ENCODE data around the gene TAF9.

TAF9 gene

GRCh38 chr5:69315972-69316371, 53.3 kb downstream of the TAF9 start:
- DNase-seq (ENCODE audit: low read depth): no peak
- H3K4me3 ChIP-seq (ENCODE audit: low read depth, low read length): no peak overlapping the region
- TF ChIP-seq CTCF (conservative IDR thresholded peaks at IDR 0.05; ENCODE audit: low read depth, low read length): no peak
